ENCODE results near the gene ICOS.
"Not testable (repeated sequence)": the region's sequence is repeated elsewhere in the genome, so short reads cannot be mapped to it uniquely, and the experiment has no call there.

ICOS gene

DNA sequence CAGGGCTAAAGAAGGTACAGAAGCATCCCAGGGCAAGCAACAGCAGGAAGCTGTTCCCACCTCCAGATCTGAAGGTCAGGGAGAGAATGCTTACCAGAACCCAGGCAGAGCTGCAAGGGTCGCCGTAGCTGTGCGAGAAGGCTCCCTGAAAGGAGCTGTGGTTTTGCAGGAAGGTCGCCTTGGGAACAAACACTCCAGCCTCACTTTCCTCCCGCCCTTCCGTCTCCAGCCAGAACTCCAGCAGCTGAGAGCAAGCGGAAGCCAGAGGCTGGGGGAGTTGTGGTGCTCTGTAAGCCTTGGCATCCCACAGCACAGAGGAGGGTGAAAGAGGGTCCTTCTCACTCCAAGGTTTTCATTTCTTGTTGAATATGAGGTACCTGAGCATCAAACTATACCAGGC, 18.3 kb upstream of the ICOS start:
- no peak for DNase-seq (ENCODE audit: low spot score)

DNA sequence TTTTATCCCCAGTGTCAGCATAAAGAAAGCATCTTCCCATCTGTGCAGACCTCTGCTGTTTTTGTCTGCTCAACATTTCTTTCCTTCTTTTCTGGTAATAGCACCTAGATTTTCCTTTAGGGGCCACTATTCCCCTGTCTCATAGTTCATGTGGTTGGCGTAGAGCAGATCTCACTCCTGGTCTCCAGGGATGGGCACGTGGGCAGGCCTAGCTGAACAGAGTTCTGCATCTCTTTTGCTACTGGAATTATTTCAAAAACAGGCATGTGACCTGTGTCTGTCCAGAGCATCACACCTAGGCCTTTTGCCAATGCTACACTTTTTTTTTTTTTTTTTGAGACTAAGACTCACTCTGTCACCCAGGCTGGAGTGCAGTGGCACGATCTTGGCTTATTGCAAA, 17.7 kb upstream of the ICOS start:
- no peak for DNase-seq (ENCODE audit: low spot score)

DNA sequence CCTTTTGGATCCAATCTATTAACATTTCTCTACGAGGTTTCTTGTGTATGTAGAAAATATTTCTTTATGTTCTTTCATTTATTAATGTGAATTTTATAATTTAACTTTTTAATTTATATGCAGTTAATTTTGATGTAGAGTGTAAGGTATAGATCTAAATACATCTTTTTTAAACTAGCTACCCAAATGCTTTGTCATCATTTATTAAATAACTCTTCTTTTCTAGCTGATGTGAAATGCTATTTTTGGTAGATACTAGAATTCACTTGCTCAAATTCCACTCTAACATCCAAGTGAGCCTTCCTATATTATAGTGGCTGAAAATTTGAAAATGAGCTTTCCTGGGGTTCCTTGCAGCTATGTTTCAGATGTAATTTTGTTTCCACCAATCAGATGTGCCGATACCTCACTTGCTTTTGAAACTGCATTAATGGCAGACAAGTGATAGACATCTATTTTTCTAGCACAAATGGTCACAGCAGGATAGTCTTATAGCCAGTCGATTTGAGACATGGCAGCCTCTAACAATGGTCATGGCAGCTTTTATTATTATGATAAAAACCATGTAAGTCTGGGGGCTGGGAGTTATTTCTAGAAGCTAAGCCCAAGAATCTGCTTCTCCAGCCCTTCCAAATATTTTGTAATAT, 10.9 kb upstream of the ICOS start:
- no peak for DNase-seq (ENCODE audit: low spot score)

DNA sequence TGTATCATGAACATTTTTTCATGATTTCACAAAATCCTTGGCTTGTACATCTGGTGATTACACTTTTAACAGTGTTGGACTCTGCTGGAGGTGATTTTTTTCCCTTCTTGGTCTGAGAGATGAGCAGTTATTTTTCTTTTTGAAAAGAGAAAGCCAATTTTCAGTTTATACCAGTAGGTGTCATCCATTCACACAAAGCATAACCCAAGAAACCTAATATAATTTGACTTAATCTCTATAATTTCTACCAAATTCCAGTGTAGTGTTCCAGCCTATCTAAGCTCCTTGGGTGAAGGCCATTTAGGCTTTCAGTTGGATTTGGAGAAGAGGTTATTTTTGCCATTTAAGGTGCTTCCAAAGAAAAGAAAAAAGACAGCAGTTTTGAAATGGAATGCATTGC, 7.7 kb upstream of the ICOS start:
- DNase-seq (ENCODE audit: low spot score) = peak; percentile 5

DNA sequence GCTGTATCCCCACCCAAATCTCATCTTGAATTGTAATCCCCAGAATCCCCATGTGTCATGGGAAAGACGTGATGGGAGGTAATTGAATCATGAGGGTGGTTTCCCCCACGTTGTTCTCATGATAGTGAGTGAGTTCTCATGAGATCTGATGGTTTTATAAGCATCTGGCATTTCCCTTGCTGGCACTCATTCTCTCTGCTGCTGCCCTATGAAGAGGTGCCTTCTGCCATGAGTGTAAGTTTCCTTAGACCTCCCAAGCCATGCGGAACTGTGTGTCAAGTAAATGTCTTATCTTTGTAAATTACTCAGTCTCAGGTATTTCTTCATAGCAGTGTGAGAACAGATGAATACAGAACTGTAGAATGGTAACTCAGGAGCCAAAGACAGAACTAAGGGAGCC, 5.3 kb upstream of the ICOS start:
- DNase-seq (ENCODE audit: low spot score) = not testable (repeated sequence)

DNA sequence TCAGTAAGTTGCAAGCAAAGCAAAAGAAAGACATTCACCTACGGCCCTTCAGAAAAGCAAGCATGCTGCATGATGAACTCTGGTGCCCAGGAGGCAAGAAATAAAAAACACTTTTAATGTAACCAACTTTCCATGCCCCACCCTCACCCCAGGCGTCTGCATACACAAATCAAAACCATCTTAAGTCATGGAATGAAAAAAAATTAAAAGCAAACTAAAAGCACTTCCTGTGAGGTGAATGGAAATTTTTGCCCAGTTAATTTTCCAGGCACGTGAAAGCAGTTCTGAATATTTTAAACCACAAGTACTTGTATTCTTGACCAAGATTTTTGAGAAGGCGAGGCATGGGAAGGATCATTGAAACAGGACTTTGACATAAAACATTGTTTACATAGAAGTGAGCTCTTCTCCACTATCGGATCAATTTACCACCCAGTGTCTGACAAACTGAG, 2.5 kb upstream of the ICOS start:
- DNase-seq (ENCODE audit: low spot score) = no peak

DNA sequence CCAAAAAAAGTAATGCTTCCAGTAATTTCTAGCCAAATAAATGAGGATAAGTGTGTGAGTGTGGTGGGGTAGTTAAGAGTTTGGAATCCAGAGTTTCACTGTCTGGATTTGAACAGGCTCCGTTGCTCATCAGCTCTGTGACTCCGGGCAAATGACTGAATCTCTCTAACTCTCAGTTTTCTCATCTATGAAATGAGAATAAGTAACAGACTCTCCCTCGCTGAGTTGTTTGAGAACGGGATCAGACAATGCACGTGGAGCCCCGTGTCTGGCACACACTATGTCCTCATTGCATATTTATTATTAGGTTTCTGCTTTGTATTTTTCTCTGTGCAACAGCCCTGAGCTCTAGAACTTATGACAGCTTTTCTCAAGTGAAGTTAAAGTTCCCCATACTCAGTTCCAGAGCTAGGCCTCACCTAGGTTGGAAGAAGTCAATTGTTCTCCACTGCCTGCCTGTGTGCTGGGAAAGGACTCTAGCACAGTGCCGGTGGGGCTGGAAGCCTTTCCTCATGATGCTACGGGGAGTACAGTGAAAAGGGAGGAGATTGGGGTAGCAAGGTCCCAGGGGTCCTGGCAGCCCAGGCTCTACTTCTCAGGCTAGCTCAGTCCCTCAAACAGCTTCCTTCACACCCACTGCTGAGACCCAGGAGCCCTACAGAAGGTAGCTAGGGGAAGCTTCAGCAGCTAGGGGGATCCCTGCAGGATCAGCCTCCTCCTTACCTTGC, 1.7 kb upstream of the ICOS start:
- no peak for DNase-seq (ENCODE audit: low spot score)

DNA sequence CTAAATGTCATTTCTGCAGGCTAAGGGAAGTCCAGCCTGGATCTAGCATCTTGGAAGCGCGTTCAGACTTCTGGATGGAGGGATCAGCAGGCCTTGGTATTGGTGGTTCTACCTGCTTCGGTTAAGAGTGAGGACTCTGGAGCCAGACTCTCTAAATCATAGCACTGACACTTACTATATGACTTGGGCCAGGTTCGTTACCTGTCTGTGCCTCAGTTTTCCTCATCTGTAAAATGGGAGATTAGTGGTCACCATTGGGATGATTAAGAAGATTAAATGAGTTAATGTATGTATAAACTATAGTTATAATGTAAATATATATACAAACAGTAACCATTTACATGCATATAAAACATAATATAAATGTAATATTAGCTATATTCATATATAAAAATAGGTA, 995 bp upstream of the ICOS start:
- no peak for DNase-seq (ENCODE audit: low spot score)

DNA sequence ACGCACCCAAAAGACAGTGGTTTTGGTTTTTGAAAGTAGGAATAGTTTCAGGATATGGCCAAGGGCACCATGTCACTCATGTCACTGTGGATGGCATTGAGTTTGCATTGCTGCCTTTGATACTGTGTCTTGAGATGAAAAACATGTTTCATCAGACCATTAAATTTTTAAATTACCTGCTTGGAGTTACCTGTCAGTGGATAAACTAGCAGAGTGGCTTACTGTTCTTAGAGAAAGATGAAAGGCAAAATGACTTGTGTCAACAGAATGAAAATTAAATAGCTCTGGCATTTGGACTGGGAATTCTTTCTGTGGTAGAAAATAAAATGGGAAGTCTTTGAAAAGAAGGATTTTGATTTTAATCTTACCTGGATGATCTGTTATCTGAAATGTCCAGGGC, 386 bp downstream of the ICOS start:
- DNase-seq (ENCODE audit: low spot score) = no peak

DNA sequence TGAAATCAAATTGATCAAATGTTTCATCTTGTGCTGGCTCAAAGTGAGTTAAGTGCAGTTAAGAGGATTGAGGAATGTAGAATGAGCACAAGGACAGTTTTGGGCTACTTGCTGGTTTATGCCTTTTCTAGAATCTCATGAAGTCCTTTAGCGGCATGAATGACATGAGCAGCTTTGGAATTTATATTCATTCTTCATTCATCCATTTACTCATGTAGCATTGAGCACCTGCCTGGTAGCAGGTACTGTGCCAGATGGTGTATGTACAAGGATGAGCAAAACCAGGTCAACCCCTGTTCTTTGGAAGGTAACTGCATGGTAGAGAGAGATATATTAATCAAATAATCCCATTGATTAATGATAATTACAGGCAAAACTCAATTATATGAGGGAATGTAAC, 1.2 kb downstream of the ICOS start:
- DNase-seq (ENCODE audit: low spot score) = no peak

DNA sequence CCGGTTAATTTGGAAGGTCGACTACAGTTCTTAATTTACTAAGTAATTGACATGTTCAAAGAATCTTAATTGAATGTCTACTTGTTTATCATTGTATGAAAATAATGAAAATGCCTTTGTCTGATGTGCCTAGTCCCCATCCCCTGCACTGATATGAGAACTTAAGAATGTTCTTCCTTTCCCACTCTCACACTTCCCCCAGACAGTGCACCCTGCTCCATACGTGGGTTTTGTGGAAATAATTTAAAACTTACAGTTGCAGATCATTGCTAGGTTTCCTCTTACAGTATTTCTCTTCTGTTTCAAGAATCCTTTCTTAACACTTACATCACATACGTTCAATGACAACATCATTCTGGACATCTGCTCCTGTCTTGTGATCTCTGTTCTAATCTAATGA, 3.5 kb downstream of the ICOS start:
- DNase-seq (ENCODE audit: low spot score) = no peak

DNA sequence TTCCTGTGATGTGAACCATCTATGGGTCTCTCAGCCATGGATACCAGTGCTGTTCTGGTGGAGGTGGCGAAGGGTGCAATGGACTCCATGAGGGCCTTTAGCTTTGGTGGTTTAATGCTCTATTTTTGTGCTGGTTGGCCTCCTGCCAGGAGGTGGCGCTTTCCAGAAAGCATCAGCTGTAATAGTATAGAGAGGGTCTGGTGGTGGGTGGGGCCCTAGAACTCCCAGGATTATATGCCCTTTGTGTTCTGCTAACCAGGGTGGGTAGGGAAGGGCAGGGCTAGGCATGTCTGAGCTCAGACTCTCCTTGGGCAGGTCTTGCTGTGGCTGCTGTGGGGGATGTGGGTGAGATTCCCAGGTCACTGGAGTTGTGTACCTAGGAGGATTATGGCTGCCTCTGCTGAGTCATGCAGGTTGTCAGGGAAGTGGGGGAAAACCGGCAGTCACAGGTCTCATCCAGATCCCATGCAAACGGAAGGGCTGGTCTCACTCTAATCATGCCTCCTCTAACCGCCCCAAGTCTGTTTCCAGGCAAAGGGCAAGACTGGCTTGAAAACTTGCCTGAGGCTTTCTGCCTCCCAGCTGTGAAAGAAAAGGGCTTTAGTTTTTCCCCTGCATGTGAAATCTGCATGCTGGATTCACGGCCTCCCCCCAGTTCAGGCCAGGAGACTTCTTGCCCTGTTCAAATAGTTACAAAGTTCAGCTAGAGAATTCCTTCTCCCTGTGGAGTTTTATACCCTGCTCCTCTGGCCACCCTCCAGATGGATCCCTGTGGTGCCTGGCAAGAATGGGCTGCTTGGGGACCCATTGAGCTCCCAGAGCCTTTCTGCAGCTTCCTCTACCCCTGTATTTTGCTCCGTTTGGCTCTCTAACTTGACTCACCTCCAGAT, 7.2 kb downstream of the ICOS start:
- DNase-seq (ENCODE audit: low spot score) = not testable (repeated sequence)

DNA sequence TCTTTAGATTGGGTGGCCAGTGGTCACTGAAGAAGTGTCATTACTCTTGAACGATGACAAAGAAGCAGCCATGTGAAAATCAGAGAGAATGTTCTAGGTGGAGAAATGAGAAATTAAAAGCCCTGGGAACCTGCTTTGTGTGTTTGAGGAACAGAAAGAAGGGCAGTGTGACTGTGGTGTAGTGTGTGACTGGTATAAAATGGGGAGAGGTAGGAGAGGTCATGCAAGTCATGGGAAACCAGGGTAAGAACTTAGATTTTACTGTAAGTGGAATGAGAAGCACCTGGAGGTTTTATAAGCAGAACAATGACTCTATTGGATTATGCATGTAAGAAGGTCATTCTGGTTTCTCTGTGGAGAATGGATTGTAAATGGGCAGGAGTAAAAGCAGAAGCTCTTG, 12.2 kb downstream of the ICOS start:
- DNase-seq (ENCODE audit: low spot score) = no peak

DNA sequence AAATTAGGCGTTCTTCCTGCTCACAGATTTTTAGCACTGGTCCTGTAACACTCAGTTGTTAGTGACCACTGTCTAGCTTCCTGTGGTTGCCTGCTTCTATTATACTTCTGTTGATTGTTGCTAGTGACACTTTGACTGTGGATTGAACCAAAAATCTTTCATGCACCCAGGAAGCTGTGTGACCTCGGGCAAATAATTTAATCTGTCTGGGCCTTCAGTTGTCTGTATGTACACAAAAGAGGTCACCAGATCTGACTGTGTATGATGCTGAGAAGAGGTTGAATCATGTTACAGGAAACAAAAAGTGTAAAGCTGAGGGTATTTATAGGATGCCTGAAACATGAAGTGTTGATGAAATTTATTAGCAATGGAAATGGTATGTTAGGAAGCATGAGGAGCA, 12.7 kb downstream of the ICOS start:
- DNase-seq (ENCODE audit: low spot score) = no peak

DNA sequence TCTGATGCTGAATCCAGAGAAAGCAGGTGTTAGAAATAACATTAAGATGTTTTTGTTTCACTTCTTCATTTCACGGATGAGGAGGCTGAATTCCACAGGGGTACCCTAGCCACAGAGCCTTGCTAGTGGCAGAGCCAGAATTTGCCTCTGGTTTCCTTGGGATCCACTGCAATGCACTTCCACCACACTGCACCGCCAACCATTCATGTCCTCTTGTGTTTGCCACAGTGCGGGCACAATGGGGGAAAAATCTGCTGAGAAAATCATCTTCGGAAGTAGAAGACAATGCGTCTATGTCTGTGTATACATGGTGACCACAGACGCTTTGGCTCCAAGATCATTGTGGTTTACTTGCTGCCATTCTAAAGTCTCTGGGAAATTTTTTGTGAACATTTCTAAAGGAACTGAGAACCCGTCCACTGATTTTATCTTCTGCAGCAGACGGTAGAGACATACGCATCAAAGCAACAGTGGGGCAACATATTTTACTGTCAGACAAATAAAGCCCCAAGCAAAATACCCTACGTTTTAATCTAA, 14.9 kb downstream of the ICOS start:
- peak; percentile 22 for DNase-seq (ENCODE audit: low spot score)

DNA sequence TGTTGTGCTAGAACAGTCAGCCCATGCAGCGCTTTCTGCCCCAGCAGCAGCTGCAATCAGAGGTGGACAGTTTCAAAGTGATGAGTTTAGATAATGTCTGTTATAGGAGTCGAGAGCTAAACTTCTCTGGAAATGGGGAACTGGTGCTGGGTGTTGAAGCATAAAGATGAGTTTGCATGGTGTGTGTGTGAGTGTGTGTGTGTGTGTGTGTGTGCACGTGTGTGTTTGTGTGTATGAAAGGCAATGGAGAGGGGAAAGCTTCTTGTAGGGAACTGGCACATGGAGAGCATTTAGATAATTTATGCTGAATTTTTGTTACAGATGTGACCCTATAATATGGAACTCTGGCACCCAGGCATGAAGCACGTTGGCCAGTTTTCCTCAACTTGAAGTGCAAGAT, 22.7 kb downstream of the ICOS start:
- DNase-seq (ENCODE audit: low spot score) = no peak

DNA sequence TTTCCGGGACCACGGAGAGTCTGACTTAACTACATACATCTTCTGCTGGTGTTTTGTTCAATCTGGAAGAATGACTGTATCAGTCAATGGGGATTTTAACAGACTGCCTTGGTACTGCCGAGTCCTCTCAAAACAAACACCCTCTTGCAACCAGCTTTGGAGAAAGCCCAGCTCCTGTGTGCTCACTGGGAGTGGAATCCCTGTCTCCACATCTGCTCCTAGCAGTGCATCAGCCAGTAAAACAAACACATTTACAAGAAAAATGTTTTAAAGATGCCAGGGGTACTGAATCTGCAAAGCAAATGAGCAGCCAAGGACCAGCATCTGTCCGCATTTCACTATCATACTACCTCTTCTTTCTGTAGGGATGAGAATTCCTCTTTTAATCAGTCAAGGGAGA, 23.1 kb downstream of the ICOS start:
- no peak for DNase-seq (ENCODE audit: low spot score)

DNA sequence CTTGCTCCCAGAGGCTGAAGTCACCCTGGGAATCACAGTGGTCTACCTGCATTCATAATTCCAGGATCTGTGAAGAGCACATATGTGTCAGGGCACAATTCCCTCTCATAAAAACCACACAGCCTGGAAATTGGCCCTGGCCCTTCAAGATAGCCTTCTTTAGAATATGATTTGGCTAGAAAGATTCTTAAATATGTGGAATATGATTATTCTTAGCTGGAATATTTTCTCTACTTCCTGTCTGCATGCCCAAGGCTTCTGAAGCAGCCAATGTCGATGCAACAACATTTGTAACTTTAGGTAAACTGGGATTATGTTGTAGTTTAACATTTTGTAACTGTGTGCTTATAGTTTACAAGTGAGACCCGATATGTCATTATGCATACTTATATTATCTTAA, 24.2 kb downstream of the ICOS start:
- no peak for DNase-seq (ENCODE audit: low spot score)

DNA sequence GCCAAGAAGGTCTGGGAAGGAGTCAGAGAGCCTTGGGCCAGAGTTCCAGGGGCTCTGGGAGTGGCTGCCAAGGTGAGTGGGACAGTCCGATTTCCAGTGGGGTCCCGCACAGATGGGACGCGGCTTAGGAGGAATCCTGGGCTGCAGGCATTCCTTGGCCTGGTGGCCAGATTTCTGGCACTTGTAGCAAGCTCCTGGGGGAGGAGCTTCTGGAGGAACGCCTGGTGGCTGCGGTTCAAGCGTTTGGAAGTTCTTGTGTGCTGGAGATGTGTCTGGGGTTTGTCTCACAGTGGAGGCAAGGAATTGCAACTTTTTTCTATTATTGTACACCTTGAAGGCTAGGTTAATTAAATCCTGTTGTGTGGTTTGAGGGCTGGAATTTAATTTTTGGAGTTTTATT, 28.6 kb downstream of the ICOS start:
- DNase-seq (ENCODE audit: low spot score) = not testable (repeated sequence)

DNA sequence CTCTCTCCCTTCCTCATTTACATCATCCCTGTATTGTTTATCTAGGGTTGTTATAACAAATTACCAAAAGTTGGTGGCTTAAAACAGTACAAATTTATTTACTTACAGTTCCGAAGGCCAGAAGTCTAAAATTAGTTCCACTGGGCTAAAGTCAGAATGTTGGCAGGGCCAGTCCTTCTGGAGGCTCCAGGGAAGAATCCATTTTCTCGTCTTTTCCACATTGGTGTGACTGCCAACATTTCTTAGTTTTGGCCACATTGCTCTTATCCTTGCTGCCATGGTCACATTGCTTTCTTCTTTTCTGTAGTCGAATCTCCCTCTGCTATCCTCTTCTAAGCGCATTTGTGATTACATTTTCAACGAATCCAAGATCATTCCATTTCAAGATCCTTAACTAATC, 34.7 kb downstream of the ICOS start:
- DNase-seq (ENCODE audit: low spot score) = no peak

DNA sequence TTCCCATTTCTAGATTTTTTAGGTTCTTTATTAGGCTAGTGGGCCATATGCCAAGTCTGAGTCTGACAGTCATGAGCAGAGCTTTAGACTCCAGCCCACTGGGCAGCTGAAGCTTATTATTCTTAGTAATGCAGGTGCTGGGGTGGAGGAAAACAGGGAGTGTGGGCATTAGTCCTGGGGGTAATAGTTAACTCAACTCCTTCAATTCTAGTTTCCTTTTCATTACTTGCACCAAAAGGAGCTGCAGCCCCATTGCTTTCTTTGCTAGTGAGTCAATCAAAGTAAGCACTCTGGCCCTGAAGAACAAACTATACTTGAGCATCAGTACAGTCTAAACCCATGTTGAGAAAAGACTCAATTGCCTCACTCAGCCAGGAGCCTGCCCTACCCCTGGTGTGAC, 35.5 kb downstream of the ICOS start:
- no peak for DNase-seq (ENCODE audit: low spot score)

DNA sequence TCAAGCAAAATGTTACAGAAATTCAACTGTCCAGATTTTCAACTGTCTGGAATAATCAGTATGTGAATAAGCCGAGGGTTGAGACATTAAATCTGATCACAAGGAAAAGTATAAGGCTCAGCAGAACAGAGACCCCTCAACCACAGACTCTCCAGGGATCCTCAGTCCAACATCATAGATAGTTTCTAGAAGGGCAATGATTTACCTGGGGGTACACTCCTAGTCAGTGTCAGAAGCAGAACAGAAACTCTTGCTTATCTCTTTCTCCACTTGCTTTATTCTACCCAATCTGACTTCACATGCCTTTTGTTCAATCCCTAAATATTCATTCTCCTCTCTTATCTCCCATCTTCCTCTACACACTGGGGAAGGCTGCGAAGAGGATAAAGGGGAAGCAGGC, 36.4 kb downstream of the ICOS start:
- DNase-seq (ENCODE audit: low spot score) = no peak

DNA sequence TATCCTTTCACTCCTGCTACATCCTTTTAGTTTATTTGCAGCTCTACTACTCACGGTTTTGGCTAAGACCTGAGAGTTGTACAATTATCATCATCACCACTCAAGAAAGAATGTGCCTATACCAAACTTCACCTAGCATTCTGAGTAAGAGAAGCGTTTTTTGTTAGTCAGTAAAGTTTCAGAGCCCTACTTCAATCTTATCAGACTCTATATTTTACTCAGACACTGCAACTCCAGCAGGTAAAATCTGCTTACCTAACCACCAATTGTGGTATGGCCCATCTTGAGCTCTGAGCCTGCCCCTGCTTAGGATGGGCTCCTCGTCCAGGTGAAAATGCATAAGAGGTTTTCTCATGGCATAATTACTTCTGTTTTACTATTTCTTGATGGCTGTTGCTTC, 37.1 kb downstream of the ICOS start:
- no peak for DNase-seq (ENCODE audit: low spot score)

Data from SW480 (cell line).